ENCODE results near the gene RGN.

DNA sequence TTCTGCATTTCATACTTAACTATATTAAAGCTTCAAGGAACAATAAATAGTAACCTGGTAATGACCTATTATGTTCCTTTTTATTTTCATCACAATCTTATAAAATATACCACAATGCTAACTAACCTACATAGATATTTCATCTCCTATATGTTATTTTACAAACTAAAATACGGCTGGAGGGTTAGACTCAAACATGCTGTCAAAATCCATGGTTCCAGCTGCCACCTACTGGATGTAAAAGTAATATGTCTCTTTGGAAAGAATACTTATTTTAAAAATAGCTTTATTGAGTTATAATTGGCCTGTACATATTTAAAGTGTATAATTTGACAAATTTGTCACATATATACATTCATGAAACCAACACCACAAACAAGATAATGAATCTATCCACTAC, 15.0 kb downstream of the RGN start:
- TF ChIP-seq CTCF (IDR thresholded peaks at IDR 0.05; ENCODE audit: low read depth, low read length, poor library complexity, severe bottlenecking) = peak; percentile 48
- no peak for TF ChIP-seq EZH2phosphoT487 (IDR thresholded peaks at IDR 0.05; ENCODE audit: borderline replicate concordance, low read length)

All from DOHH2 (cell line).